Bronchial epithelial cell (primary cell): ENCODE data around the gene CEP20. TPM values are rescaled to one million over a fixed set of nuclear protein-coding genes. Genes with fewer than 3 reads are reported as not detected.

Experiments
- DNase-seq: peaks from one replicate; pipeline ENCODE4 v3.0.0-alpha.2; 2010; ENCODE audit warnings: low read depth
- FAIRE-seq: peaks from 2 replicates; lab custom pipeline; 2011; peaks lifted over from hg19 to GRCh38; lab: Jason Lieb, UNC
- H3K27me3 ChIP-seq: 2 replicates; pipeline ENCODE4 v1.5.1; 2011; ENCODE audit warnings: low read length; ENCODE audit not compliant: control insufficient read depth, insufficient read depth
- H3K36me3 ChIP-seq: 2 replicates; pipeline ENCODE4 v1.5.1; 2011; ENCODE audit warnings: low read length; ENCODE audit not compliant: control insufficient read depth, insufficient read depth
- H3K4me3 ChIP-seq: 2 replicates; pipeline ENCODE4 v1.5.1; 2011; ENCODE audit warnings: mild to moderate bottlenecking, low read depth, low read length, control low read depth
- total RNA-seq: library from RNA; depleted of rRNA; stranded (reverse); fragments of >200 nt; gene quantifications from 2 replicates; pipeline ENCODE4 v1.2.1, GENCODE V29; 2014
- TF ChIP-seq, protein P1 (sequence below): IDR thresholded peaks from 2 replicates; pipeline ENCODE4 v1.5.1; 2011; ENCODE audit warnings: mild to moderate bottlenecking, moderate library complexity, low read length, control low read depth, inconsistent platforms; ENCODE audit not compliant: insufficient read depth, severe bottlenecking

Gene CEP20
- total RNA-seq, 1 donor from 2014 or later = 46.6 TPM

DNA sequence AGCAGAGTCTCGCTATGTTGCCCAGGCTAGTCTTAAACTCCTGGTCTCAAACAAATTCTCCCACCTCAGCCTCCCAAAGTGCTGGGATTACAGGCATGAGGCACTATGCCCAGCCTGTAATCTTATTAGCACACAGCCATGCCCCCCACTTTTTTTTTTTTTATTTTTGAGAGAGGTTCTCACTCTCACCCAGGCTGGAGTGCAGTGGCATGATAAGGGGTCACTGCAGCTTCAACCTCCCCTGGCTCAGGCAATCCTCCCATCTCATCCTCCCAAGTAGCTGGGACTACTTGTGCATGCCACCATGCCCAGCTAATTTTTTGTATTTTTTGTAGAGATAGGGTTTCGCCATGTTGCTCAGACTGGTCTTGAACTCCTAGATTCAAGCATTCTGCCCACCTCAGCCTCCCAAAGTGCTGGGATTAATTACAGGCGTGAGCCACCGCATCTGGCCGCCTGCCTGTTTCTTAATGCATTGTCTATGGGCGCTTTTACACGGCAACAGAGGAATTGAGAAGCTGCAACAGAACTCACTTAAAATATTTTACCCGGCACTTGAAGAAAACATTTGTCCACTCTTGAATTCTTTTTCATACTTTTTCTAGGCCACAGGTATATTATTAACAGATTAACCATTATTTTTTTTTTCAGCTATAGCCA lies 8.8 kb upstream of the CEP20 start:
- H3K27me3 ChIP-seq = no peaks in the 10 kb centered on the region
- no peak overlapping the region for H3K4me3 ChIP-seq
- DNase-seq (no peak), FAIRE-seq (no peak)
- H3K36me3 ChIP-seq = no peaks in the 10 kb centered on the region
- TF ChIP-seq, protein P1, sequence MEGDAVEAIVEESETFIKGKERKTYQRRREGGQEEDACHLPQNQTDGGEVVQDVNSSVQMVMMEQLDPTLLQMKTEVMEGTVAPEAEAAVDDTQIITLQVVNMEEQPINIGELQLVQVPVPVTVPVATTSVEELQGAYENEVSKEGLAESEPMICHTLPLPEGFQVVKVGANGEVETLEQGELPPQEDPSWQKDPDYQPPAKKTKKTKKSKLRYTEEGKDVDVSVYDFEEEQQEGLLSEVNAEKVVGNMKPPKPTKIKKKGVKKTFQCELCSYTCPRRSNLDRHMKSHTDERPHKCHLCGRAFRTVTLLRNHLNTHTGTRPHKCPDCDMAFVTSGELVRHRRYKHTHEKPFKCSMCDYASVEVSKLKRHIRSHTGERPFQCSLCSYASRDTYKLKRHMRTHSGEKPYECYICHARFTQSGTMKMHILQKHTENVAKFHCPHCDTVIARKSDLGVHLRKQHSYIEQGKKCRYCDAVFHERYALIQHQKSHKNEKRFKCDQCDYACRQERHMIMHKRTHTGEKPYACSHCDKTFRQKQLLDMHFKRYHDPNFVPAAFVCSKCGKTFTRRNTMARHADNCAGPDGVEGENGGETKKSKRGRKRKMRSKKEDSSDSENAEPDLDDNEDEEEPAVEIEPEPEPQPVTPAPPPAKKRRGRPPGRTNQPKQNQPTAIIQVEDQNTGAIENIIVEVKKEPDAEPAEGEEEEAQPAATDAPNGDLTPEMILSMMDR = no peak

DNA sequence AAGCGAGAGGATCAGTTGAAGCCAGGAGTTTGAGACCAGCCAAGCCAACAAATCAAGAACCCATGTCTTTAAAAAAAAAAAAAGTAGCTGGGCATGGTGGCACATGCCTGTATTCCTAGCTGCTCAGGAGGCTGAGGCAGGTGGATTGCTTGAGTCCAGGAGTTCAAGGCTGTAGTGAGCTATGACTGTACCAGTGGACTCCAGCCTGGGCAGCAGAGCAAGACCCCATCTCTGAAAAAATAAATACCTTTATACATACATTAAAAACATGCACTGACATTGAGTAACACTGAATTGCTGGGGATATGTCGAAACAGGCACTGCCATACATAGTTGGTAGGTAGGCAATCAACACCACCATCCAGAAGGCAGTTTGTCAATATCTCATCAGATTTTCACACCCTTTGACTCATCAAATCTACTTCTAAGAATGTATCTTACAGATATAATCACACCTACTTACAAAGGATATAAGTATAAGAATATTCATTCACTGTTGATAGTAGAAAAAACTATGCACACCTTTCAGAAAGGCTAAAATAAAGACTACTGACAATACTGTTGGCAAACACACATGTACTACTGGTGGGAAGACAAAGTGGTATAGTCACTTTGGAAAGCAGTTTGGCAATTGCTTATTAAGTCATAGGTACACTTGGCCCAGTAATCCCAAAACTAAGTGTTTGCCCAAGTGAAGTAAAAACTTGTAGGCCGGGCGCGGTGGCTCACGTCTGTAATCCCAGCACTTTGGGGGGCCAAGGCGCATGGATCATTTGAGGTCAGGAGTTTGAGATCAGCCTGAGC lies 6.4 kb upstream of the CEP20 start:
- Histone ChIP-seq H3K36me3 (no peaks in the 10 kb centered on the region), H3K4me3 (no peak overlapping the region), H3K27me3 (no peaks in the 10 kb centered on the region)
- DNase-seq = peak; percentile 85
- TF ChIP-seq, protein P1 = no peak
- no peak for FAIRE-seq

DNA sequence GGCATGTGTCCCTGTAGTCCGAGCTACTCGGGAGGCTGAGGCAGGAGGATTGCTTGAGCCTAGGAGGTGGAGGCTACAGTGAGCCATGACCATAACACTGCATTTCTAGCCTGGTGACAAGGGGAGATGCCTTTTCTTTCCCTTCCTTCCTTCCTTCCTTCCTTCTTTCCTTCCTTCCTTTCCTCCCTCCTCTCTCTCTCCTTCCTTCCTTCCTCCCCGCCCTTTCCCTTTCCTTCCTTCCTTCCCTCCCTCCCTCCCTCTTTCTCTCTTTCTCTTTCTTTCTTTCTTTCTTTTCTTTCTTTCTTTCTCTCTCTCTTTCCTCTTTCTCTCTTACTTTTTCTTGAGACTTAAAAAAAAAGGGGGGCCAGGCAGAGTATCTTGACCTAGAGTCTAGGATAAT lies 3.1 kb upstream of the CEP20 start:
- TF ChIP-seq, protein P1 = no peak
- Histone ChIP-seq H3K4me3 (no peak overlapping the region), H3K27me3 (no peaks in the 10 kb centered on the region), H3K36me3 (no peaks in the 10 kb centered on the region)
- DNase-seq (no peak), FAIRE-seq (no peak)

DNA sequence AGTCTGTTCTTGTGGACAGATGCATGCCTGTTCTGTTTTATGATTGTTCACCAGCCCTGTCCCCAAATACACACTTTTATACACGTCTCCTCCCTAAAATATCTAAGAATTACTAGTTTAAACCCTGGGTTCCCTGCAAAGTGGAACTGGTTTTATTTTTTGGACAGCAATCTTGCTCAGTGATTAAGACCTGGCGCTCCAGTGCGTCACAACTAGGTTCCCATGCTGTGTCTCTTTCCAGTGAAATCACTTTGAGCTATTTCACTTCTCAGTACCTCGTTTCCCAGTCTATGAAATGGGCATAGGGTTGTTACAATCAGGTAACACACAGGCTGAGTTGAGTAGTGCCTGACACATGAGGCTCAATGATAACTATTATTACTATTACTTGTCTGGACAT lies 1.1 kb downstream of the CEP20 start:
- DNase-seq = no peak
- FAIRE-seq = no peak
- H3K4me3 ChIP-seq = peak overlapping the region; percentile 77

DNA sequence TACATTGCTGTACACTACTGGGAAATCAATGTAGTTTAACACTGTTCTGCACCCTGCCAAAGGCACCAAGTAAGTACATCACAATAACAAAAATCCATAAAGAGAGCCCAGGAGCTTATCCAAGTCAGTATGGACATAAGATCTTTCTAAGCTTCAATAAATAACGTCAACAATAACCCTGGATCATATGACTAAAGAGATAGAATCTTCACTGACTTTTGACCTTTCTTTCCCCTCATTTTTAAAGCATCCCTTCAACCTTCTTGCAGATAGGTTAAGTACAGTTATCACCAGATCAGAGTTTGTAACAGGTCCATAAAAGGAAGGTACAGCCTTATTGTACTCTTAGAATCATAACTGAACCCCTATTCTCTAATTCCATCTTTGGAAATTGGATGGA lies 2.3 kb downstream of the CEP20 start:
- H3K27me3 ChIP-seq = no peaks in the 10 kb centered on the region
- FAIRE-seq = no peak
- TF ChIP-seq, protein P1 = no peak
- DNase-seq = no peak
- peaks cover 3% of the 10 kb centered on the region for H3K36me3 ChIP-seq
- no peak overlapping the region for H3K4me3 ChIP-seq

More for the DNA sequence above, 1.1 kb downstream of the CEP20 start:
- TF ChIP-seq, protein P1 = no peak
- H3K36me3 ChIP-seq = peaks cover 1% of the 10 kb centered on the region
- no peaks in the 10 kb centered on the region for H3K27me3 ChIP-seq
